Measurements from ENCODE around the gene SYNM. TPM values are rescaled to one million over a fixed set of nuclear protein-coding genes. Genes with fewer than 3 reads are reported as not detected.

The SYNM gene
- total RNA-seq, 1 experiment from 2014 or later = 3.3 TPM

- ATAC-seq (no peak), DNase-seq (ENCODE audit: low read depth, low spot score) (no peak)
- H3K9ac ChIP-seq (ENCODE audit: low read length) = no peak overlapping the region
- no peaks in the 10 kb centered on the region for H3K36me3 ChIP-seq (ENCODE audit: control insufficient read depth in 1 of 2, insufficient read depth in 2 of 2, low read length in 2 of 2)
- ChIA-PET CTCF (no interaction called here), POLR2A (no interaction called here), RAD21 (ENCODE audit: low non-redundant PET in 1 of 2, low total read pairs in 2 of 2, uncharacterized antibody in 2 of 2, unreplicated experiment in 2 of 2) (no interaction called here)
- H3K9me2 ChIP-seq (ENCODE audit: insufficient read depth) = no peaks in the 10 kb centered on the region
- H4K20me1 ChIP-seq (ENCODE audit: insufficient read depth) = no peaks in the 10 kb centered on the region
- intact Hi-C loops (cut with micrococcal nuclease) = no loop called here
- BruUV-seq (replicated peaks) = no TSS peak
- peaks cover 0 to 3% of the 10 kb centered on the region in 2 experiments; a peak in 1 of 4 replicates for H3K4me1 ChIP-seq (ENCODE audit: control insufficient read depth in 1 of 2, insufficient read depth in 2 of 2, low read length in 2 of 2)
- no peaks in the 10 kb centered on the region for H3K27me3 ChIP-seq (ENCODE audit: insufficient read depth, low read length)
- H2AFZ ChIP-seq (ENCODE audit: low read depth, low read length, poor library complexity, severe bottlenecking) = no peak overlapping the region
- no peak overlapping the region for H3K4me2 ChIP-seq (ENCODE audit: low read length)
- no peak overlapping the region for H3K4me3 ChIP-seq (replicated peaks in 1 of 2; ENCODE audit: low read depth in 1 of 2, low read length in 2 of 2)
- no peak for TF ChIP-seq TCF7L2 (IDR thresholded peaks at IDR 0.05; ENCODE audit: borderline replicate concordance, extremely low read depth, insufficient read depth, insufficient read length)
- no peak for TF ChIP-seq ZBTB33 (IDR thresholded peaks at IDR 0.05; ENCODE audit: extremely low read depth, insufficient replicate concordance, low read length)
- TF ChIP-seq ATF3 (IDR thresholded peaks at IDR 0.05) = no peak
- TF ChIP-seq REST (IDR thresholded peaks at IDR 0.05; ENCODE audit: low read depth) = no peak
- no peak for TF ChIP-seq EZH2 (IDR thresholded peaks at IDR 0.05)
- no peak for TF ChIP-seq POLR2A (IDR thresholded peaks at IDR 0.05; ENCODE audit: borderline replicate concordance, extremely low read depth, insufficient read depth, insufficient read length)
- TF ChIP-seq SP1 (IDR thresholded peaks at IDR 0.05; ENCODE audit: low read depth) = no peak
- no peak for TF ChIP-seq YY1 (IDR thresholded peaks at IDR 0.05; ENCODE audit: extremely low read depth, insufficient replicate concordance, low read depth, low read length)
- H3K79me2 ChIP-seq (ENCODE audit: insufficient read depth, low read length) = no peaks in the 10 kb centered on the region
- H3K27ac ChIP-seq (ENCODE audit: low read depth, low read length) = no peak overlapping the region
- no peaks in the 10 kb centered on the region for H3K9me3 ChIP-seq (ENCODE audit: control insufficient read depth in 1 of 2, insufficient read depth in 1 of 2, low read depth in 1 of 2, low read length in 2 of 2)
Measured at GRCh38 chr15:99137877-99138276, 33.0 kb downstream of the SYNM start.

Measured in HCT116 (cell line).